Muscle layer of colon (tissue), 2 donors: ENCODE measurements around the gene SYNC.
"Not testable (repeated sequence)": the region's sequence is repeated elsewhere in the genome, so short reads cannot be mapped to it uniquely, and the experiment has no call there.

Source experiments
- H3K27ac ChIP-seq: one replicate; pipeline ENCODE4 v1.7.0; 2013; ENCODE audit warnings: low read depth, mild to moderate bottlenecking, low read length, moderate library complexity
- H3K27me3 ChIP-seq, 2 donors: one replicate each; pipeline ENCODE4 v1.7.0; 2013; ENCODE audit warnings: low read length in 2 of 2, mild to moderate bottlenecking in 2 of 2; ENCODE audit not compliant: insufficient read depth in 2 of 2, control insufficient read depth in 1 of 2
- H3K36me3 ChIP-seq: one replicate; pipeline ENCODE4 v1.7.0; 2013; ENCODE audit warnings: mild to moderate bottlenecking, low read length; ENCODE audit not compliant: insufficient read depth
- H3K4me1 ChIP-seq: one replicate; pipeline ENCODE4 v1.7.0; 2013; ENCODE audit warnings: mild to moderate bottlenecking, low read length; ENCODE audit not compliant: insufficient read depth
- H3K4me3 ChIP-seq, 2 donors: one replicate each; pipeline ENCODE4 v1.7.0; 2013; ENCODE audit warnings: low read length in 2 of 2, low read depth in 1 of 2, mild to moderate bottlenecking in 1 of 2, moderate library complexity in 1 of 2
- H3K9ac ChIP-seq: one replicate; pipeline ENCODE4 v1.7.0; 2013; ENCODE audit warnings: low read length
- H3K9me3 ChIP-seq: one replicate; pipeline ENCODE4 v1.7.0; 2013; ENCODE audit warnings: mild to moderate bottlenecking, low read length
- donor health status: abdominal sarcoma.
- donor health status: Adenocarcinoma of cecum.

The SYNC gene

DNA sequence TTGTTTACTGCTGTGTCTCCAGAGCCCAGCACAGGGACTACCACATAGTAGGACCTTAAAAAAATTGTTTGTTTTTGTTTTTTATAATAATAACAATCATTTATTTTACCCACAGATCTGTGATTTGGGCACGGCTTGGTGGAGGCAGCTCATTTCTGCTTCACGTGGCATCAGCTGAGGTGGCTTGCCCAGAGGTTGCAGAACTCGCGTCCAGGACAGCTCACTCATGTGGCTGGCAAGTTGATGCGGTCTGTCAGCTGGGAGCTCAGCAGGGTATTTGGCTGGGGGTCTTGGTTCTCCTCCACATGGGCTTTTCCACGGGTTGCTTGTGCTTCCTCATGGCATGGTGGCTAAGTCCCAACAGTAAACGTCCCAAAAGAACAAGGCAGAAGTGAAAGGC, 2.9 kb upstream of the SYNC start:
- no peak overlapping the region for H3K4me3 ChIP-seq
- H3K27ac ChIP-seq: peak overlapping the region; percentile 39
- no peak overlapping the region for H3K9ac ChIP-seq
- H3K27me3 ChIP-seq: no peaks in the 10 kb centered on the region
- no peaks in the 10 kb centered on the region for H3K9me3 ChIP-seq
- H3K36me3 ChIP-seq: no peaks in the 10 kb centered on the region
- peaks cover 37% of the 10 kb centered on the region for H3K4me1 ChIP-seq

DNA sequence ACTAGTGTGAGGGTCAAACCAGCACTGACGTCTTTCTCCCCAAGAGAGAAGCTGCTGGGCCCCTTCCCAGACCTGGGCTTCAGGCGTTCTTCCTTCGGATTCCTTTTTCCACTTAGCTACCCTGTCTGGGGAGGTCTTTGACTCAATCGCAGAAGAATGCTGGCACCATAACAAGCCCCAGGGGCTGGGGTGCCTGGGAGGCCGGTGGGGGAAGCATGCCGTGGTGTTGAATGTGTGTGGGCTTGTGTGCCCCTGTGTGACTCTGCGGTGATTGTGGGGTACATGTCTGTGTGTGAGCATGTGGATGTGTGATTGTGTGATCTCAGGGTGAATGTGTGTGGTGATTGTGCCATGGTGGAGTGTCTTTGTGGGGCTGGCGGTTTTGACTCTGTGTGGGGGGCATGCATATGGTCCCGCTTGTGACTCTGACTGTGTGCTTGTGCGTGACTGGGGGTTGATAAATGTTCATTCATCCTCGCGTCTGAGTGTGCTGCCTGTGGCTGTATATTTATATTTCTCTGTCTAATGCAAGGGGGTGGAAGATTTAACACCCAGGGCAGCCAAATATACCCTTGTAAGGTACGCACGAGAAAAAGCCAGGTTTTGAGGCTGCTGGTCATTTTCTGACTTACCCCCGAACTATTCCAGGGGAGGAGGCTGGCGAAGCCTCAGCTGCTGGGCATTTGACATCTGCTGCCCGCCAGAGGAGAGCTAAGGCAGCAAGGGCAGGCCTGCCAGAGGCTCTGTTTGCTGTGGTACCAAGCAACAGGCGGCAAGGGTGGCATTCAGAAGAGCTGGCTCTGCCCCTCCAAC, 1.1 kb upstream of the SYNC start:
- H3K9me3 ChIP-seq: no peaks in the 10 kb centered on the region
- H3K9ac ChIP-seq: peak overlapping the region; percentile 71
- H3K27ac ChIP-seq: peak overlapping the region; percentile 92
- H3K4me1 ChIP-seq: peaks cover 37% of the 10 kb centered on the region
- H3K4me3 ChIP-seq: peak overlapping the region; percentile 67 to 84
- no peaks in the 10 kb centered on the region for H3K36me3 ChIP-seq
- no peaks in the 10 kb centered on the region for H3K27me3 ChIP-seq

DNA sequence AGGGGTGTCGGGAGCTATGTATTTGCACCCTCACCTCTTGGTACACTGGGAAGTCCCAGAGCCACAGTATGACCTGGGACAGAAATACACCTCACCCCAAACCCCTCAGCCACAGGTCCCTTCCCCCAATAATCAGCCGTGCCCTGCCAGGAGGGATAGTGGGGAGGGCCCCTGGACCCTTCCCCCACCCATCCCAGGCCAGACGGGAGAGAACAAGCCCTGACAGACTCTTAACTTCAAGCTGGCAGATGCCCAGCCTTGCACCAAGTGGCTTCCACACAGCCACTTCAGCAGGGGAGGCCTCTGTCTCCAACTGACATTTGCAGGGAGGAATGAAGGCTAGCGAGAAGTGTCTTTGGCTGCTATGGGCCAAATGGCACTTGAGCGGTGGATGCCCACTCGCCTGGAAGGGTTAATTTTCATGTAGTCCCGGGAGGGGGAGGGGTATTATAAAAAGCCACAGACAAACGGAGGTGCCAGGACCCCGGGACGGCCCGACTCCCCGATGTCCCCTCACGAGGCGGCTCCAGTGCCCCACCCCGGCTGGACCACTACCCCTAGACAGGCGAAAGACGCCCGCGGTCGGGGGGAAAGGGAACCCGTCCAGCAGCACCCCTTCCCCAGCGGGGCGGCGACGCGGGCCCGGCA, 495 bp downstream of the SYNC start:
- H3K27ac ChIP-seq: peak overlapping the region; percentile 48
- peak overlapping the region; percentile 53 for H3K9ac ChIP-seq
- peak overlapping the region; percentile 68 to 84 for H3K4me3 ChIP-seq

DNA sequence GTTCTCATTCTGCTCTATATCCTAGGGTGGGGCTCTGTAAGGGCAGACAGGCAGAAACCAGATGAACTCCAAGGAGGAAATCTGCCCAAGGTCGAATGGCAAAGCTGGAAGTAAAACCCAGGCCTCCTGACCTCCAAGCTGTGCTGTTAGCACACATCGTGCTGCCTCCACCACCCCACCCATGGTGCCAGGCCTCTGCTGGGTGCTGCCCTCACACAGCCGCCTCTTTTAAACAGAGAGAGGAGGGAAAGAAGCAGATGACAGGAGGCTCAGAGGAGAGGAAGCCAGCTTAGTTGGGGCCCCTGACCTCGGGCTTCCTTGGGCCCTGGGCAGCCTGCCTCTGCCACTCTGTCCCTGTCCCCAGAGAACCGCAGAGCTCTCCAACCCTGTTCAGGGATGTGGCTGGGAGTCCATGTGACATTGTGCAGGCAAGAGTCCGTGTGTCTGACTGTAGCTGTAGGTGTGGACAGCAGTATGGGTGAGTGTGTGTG, 1.1 kb downstream of the SYNC start:
- no peaks in the 10 kb centered on the region for H3K9me3 ChIP-seq
- H3K27me3 ChIP-seq: no peaks in the 10 kb centered on the region
- H3K27ac ChIP-seq: peak overlapping the region; percentile 48
- H3K9ac ChIP-seq: peak overlapping the region; percentile 53
- H3K4me3 ChIP-seq: peak overlapping the region; percentile 68 to 84
- H3K4me1 ChIP-seq: peaks cover 32% of the 10 kb centered on the region
- no peaks in the 10 kb centered on the region for H3K36me3 ChIP-seq

More for the DNA sequence above, 495 bp downstream of the SYNC start:
- H3K9me3 ChIP-seq: no peaks in the 10 kb centered on the region
- no peaks in the 10 kb centered on the region for H3K27me3 ChIP-seq
- no peaks in the 10 kb centered on the region for H3K36me3 ChIP-seq
- H3K4me1 ChIP-seq: peaks cover 37% of the 10 kb centered on the region

DNA sequence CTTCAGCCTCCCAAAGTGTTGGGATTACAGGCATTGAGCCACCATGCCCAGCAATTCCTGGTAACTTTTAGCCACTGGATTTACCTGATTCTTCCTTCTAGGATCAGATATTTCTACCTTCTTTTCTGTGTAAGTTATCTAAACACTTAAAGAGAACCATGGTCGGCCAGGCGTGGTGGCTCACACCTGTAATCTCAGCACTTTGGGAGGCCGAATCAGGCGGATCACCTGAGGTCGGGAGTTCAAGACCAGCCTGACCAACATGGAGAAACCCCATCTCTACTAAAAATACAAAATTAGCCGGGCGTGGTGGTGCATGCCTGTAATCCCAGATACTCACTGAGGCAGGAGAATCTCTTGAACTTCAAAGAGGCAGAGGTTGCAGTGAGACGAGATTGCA, 5.6 kb downstream of the SYNC start:
- H3K9ac ChIP-seq, H3K4me3 ChIP-seq, H3K27ac ChIP-seq, H3K27me3 ChIP-seq, H3K36me3 ChIP-seq, H3K9me3 ChIP-seq: not testable (repeated sequence)
- peaks cover 34% of the 10 kb centered on the region for H3K4me1 ChIP-seq

DNA sequence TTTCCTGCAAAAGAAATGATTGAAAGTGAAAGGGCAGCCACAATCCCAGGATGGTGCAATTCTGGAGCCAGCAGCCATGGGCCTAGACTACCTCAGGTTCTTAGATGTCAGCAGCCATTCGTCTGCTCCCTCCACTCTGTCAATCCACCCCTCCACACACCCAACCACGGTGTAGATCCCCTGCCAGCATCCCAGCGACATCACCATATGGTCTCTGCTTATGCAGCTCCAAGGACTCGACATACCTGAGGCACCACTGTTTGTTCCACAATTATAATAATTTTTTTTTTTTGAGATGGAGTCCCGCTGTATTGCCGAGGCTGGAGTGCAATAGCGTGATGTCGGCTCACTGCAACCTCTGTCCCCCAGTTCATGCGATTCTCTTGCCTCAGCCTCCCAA, 6.5 kb downstream of the SYNC start:
- H3K4me1 ChIP-seq: peaks cover 26% of the 10 kb centered on the region
- H3K27me3 ChIP-seq: no peaks in the 10 kb centered on the region
- H3K9me3 ChIP-seq: no peaks in the 10 kb centered on the region
- H3K4me3 ChIP-seq: no peak overlapping the region
- no peak overlapping the region for H3K27ac ChIP-seq
- peaks cover 9% of the 10 kb centered on the region for H3K36me3 ChIP-seq
- no peak overlapping the region for H3K9ac ChIP-seq

DNA sequence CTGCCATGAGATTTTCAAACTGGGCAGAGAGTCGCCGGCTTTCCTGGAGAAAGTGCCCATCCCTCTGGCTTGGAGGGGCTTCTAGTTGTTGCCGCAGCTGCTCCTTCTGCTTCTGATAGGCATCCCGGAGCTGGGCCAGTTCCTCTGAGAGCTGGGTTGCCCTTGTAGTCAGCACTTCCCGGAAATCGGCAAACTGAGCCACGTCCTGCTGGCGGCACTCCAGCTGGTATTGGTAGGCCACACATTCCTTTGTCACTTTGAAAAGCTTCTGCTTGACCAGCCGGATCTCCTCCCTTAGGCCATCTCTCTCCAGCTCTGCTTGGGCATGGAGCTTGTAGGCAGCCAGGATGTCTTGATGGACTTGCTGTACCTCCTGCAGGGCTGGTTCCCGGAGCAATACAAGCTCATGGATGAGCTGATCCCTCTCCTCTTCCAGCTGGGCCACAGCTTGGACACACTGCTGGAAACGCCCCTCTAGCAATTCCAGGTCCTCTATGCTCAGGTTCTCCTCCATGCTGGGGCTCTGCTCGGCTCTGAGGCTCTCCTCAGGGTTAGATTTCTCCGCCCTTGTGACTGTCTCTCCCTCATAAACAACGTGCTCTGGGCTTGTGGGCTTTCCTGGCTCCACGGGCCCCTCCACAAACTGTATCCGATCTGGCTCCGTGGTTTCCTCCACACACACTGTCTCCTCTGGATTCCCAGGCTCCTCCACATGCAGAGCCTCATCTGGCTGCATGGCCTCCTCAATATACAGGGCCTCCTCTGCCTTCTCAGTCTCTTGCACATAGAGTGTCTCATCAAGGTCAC, 7.3 kb downstream of the SYNC start:
- no peaks in the 10 kb centered on the region for H3K27me3 ChIP-seq
- peak overlapping the region; percentile 4 for H3K27ac ChIP-seq
- H3K4me1 ChIP-seq: peaks cover 26% of the 10 kb centered on the region
- H3K4me3 ChIP-seq: no peak overlapping the region
- H3K9me3 ChIP-seq: no peaks in the 10 kb centered on the region
- H3K9ac ChIP-seq: no peak overlapping the region
- peaks cover 9% of the 10 kb centered on the region for H3K36me3 ChIP-seq

DNA sequence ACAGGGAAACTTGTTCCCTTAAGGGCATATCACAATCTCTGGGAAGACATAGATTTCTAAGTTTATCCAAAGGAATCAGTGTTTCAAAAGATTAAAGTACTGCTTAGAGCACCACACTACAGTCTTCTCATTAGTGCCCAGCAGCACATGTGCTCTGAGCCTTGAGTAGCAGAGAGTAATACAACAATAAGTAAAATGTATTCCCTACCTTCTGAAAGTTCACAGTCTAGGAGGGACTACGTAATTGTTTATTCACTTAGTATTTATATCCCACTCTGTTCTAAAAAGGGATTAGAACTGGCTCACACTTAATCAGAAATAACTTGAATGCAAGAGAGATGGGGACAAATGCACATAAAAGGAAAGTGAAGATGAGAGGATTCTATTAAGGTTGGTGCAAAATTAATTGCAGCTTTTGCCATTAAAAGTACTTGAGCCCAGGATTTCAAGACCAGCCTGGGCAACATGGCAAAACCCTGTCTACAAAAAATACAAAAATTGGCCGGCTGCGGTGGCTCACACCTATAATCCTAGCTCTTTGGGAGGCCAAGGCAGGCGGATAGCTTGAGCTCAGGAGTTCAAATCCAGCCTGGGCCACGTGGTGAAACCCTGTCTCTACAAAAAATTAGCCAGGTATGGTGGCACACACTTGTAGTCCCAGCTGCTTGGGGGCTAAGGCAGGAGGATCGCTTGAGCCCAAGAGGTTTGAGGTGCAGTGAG, 9.0 kb downstream of the SYNC start:
- H3K9me3 ChIP-seq: no peaks in the 10 kb centered on the region
- peaks cover 26% of the 10 kb centered on the region for H3K4me1 ChIP-seq
- H3K27me3 ChIP-seq: no peaks in the 10 kb centered on the region
- no peak overlapping the region for H3K4me3 ChIP-seq
- peaks cover 9% of the 10 kb centered on the region for H3K36me3 ChIP-seq
- no peak overlapping the region for H3K9ac ChIP-seq
- peak overlapping the region; percentile 36 for H3K27ac ChIP-seq

DNA sequence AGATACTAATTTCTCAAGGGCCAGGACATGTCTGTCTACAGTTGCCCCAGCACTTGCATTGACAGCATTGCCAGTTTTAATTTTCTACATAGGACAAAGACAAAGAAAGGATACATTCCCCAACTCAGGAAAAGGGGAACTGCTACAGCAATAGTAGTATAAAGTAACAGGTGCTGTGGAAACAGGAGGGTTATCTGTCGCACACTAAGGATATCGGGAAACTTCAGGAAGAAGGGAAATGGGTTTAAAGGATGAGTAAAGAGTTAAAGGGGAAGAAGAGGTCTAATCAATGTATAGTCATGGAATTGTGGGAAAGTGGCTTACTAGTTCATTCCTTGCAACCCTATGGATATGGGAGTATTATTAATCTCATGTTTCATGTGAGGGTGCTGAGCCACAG, 16.2 kb downstream of the SYNC start:
- Histone ChIP-seq H3K4me1 (peaks cover 17% of the 10 kb centered on the region), H3K9me3 (no peaks in the 10 kb centered on the region), H3K36me3 (peaks cover 29% of the 10 kb centered on the region), H3K27ac (no peak overlapping the region), H3K9ac (no peak overlapping the region), H3K4me3 (no peak overlapping the region), H3K27me3 (no peaks in the 10 kb centered on the region)

DNA sequence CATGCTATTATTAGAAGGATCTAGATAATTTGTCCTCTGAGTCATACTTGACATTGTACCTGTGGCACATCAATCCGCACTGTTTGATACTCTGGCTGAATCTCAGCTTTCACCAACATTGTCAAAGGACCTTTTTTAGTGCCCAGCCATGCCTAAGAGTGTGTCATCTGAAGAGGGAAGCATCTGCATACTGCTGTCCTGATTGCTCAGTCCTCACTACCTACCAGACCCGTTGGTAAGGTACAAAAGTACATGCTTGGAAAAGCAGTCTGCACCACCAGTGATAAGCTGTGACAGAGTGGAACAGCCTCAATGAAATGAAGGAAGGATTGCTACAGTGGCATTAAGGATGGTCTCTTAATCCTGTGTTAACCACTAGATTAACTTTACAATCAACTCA, 17.1 kb downstream of the SYNC start:
- Histone ChIP-seq H3K27me3 (no peaks in the 10 kb centered on the region), H3K4me3 (no peak overlapping the region), H3K9ac (no peak overlapping the region), H3K27ac (no peak overlapping the region), H3K36me3 (peaks cover 38% of the 10 kb centered on the region), H3K4me1 (peaks cover 21% of the 10 kb centered on the region), H3K9me3 (no peaks in the 10 kb centered on the region)
